H9 (cell line): Measurements from ENCODE around the gene THSD7B. TPM values are rescaled to one million over a fixed set of nuclear protein-coding genes. Genes with fewer than 3 reads are reported as not detected.

Source experiments
- DNase-seq: peaks from one replicate; pipeline ENCODE4 v3.0.0-alpha.2; 2017
- H2AFZ ChIP-seq: one replicate; pipeline ENCODE4 v1.6.1; 2013; ENCODE audit warnings: mild to moderate bottlenecking, low read length, control low read depth, moderate library complexity
- H2AK5ac ChIP-seq: 2 replicates; pipeline ENCODE4 v1.6.1; 2013; ENCODE audit warnings: low read length, control low read depth, mixed read lengths; ENCODE audit not compliant: insufficient read length
- H2BK120ac ChIP-seq: one replicate; pipeline ENCODE4 v1.6.1; 2013; ENCODE audit warnings: low read depth, mild to moderate bottlenecking, low read length, control low read depth, inconsistent platforms; ENCODE audit not compliant: poor library complexity, severe bottlenecking
- H2BK12ac ChIP-seq: 2 replicates; pipeline ENCODE4 v1.6.1; 2013; ENCODE audit warnings: low read length, control low read depth, mixed read lengths, low read depth; ENCODE audit not compliant: insufficient read length
- H2BK15ac ChIP-seq: 2 replicates; pipeline ENCODE4 v1.6.1; 2013; ENCODE audit warnings: low read depth, low read length, control low read depth
- H2BK20ac ChIP-seq: one replicate; pipeline ENCODE4 v1.6.1; 2013; ENCODE audit warnings: low read depth, mild to moderate bottlenecking, low read length, control low read depth, inconsistent platforms; ENCODE audit not compliant: poor library complexity, severe bottlenecking
- H2BK5ac ChIP-seq: 2 replicates; pipeline ENCODE4 v1.6.1; 2013; ENCODE audit warnings: low read length, control low read depth, mixed read lengths; ENCODE audit not compliant: insufficient read length
- H3K14ac ChIP-seq: 2 replicates; pipeline ENCODE4 v1.6.1; 2013; ENCODE audit warnings: low read length, control low read depth; ENCODE audit not compliant: insufficient read depth
- H3K18ac ChIP-seq: 2 replicates; pipeline ENCODE4 v1.6.1; 2013; ENCODE audit warnings: low read depth, mild to moderate bottlenecking, mixed read lengths, low read length, control low read depth; ENCODE audit not compliant: insufficient read length
- H3K23ac ChIP-seq: 2 replicates; pipeline ENCODE4 v1.6.1; 2013; ENCODE audit warnings: low read length, control low read depth, mixed read lengths, low read depth; ENCODE audit not compliant: insufficient read length
- H3K23me2 ChIP-seq: 2 replicates; pipeline ENCODE4 v1.6.1; 2013; ENCODE audit warnings: low read depth, mild to moderate bottlenecking, mixed read lengths, low read length, control low read depth; ENCODE audit not compliant: insufficient read length, poor library complexity, severe bottlenecking
- H3K27ac ChIP-seq: 2 replicates; pipeline ENCODE4 v1.5.1; 2013; ENCODE audit warnings: low read length, control low read depth, mixed read lengths, low read depth; ENCODE audit not compliant: insufficient read length
- H3K27me3 ChIP-seq: 2 replicates; pipeline ENCODE4 v1.6.1; 2013; ENCODE audit warnings: low read length, control low read depth, inconsistent platforms; ENCODE audit not compliant: insufficient read depth
- H3K4ac ChIP-seq: 2 replicates; pipeline ENCODE4 v1.6.1; 2013; ENCODE audit warnings: low read depth, mild to moderate bottlenecking, control low read depth, inconsistent platforms, low read length, moderate library complexity
- H3K4me1 ChIP-seq: 2 replicates; pipeline ENCODE4 v1.6.1; 2013; ENCODE audit warnings: low read length, control low read depth, inconsistent platforms; ENCODE audit not compliant: insufficient read depth
- H3K4me2 ChIP-seq: 2 replicates; pipeline ENCODE4 v1.6.1; 2013; ENCODE audit warnings: low read length, control low read depth, mixed read lengths; ENCODE audit not compliant: insufficient read length, insufficient read depth
- H3K56ac ChIP-seq: 2 replicates; pipeline ENCODE4 v1.6.1; 2013; ENCODE audit warnings: low read depth, mild to moderate bottlenecking, mixed read lengths, low read length, control low read depth; ENCODE audit not compliant: insufficient read length
- H3K79me1 ChIP-seq: 2 replicates; pipeline ENCODE4 v1.6.1; 2013; ENCODE audit warnings: low read depth, mild to moderate bottlenecking, moderate library complexity, low read length, control low read depth, inconsistent platforms; ENCODE audit not compliant: insufficient read depth, poor library complexity, severe bottlenecking
- H3K79me2 ChIP-seq: 2 replicates; pipeline ENCODE4 v1.6.1; 2013; ENCODE audit warnings: low read length, control low read depth, inconsistent platforms; ENCODE audit not compliant: insufficient read depth
- H3K9ac ChIP-seq: 2 replicates; pipeline ENCODE4 v1.6.1; 2013; ENCODE audit warnings: low read length, control low read depth, mixed read lengths; ENCODE audit not compliant: insufficient read length; ENCODE audit errors: extremely low read depth
- H3K9me3 ChIP-seq: one replicate; pipeline ENCODE4 v1.6.1; 2013; ENCODE audit warnings: low read depth, low read length, inconsistent platforms; ENCODE audit not compliant: control insufficient read depth
- H3T11ph ChIP-seq: one replicate; pipeline ENCODE4 v1.6.1; 2013; ENCODE audit warnings: mild to moderate bottlenecking, low read length, control low read depth, inconsistent platforms
- H4K20me1 ChIP-seq: one replicate; pipeline ENCODE4 v1.6.1; 2013; ENCODE audit not compliant: control insufficient read depth, insufficient read length, insufficient read depth
- H4K5ac ChIP-seq: 2 replicates; pipeline ENCODE4 v1.6.1; 2013; ENCODE audit warnings: low read depth, mild to moderate bottlenecking, mixed read lengths, low read length, control low read depth; ENCODE audit not compliant: insufficient read length
- H4K8ac ChIP-seq: replicated peaks from 2 replicates; pipeline ENCODE4 v1.6.1; 2013; ENCODE audit warnings: low read length, control low read depth, mixed read lengths, low read depth; ENCODE audit not compliant: insufficient read length
- H4K91ac ChIP-seq: 2 replicates; pipeline ENCODE4 v1.6.1; 2013; ENCODE audit warnings: low read depth, mild to moderate bottlenecking, moderate library complexity, mixed read lengths, low read length, control low read depth; ENCODE audit not compliant: insufficient read length
- H3K27ac Mint-ChIP-seq, 3 experiments: 2 replicates in 2 of 3; 3 replicates in 1 of 3; pipeline ENCODE4 v1.8.0; 2020 to 2021; ENCODE audit warnings: mixed read lengths in 3 of 3, mild to moderate bottlenecking in 1 of 3, moderate library complexity in 1 of 3
- H3K27me3 Mint-ChIP-seq: 2 replicates; pipeline ENCODE4 v1.8.0; 2021; ENCODE audit warnings: low read depth, mild to moderate bottlenecking, moderate library complexity, mixed read lengths
- H3K36me3 Mint-ChIP-seq, 3 experiments: 2 replicates in 2 of 3; 3 replicates in 1 of 3; pipeline ENCODE4 v1.8.0; 2020 to 2021; ENCODE audit warnings: low read depth in 3 of 3, mixed read lengths in 3 of 3; ENCODE audit not compliant: insufficient read depth in 1 of 3
- H3K4me1 Mint-ChIP-seq, 2 experiments: 2 replicates each; pipeline ENCODE4 v1.8.0; 2020; ENCODE audit warnings: mixed read lengths in 2 of 2
- H3K4me3 Mint-ChIP-seq, 2 experiments: 2 replicates in 1 of 2; 3 replicates in 1 of 2; pipeline ENCODE4 v1.8.0; 2020 to 2021; ENCODE audit warnings: mild to moderate bottlenecking in 2 of 2, mixed read lengths in 2 of 2, moderate library complexity in 1 of 2
- H3K9me3 Mint-ChIP-seq, 2 experiments: 2 replicates in 1 of 2; 3 replicates in 1 of 2; pipeline ENCODE4 v1.8.0; 2020; ENCODE audit warnings: mild to moderate bottlenecking in 2 of 2, mixed read lengths in 2 of 2, moderate library complexity in 1 of 2
- WGBS: extraction: QIAGEN DNeasy Blood & Tissue Kit; methylation state at CpG from one replicate; pipeline ENCODE4 v1.1.7; 2013; ENCODE audit warnings: missing lambda C conversion rate, low lambda C conversion rate, mixed read lengths; ENCODE audit not compliant: insufficient read length; ENCODE audit errors: extremely low coverage; 5-methylcytosine and 5-hydroxymethylcytosine counted together
- total RNA-seq: library from RNA; stranded (reverse); gene quantifications from 2 replicates; pipeline ENCODE4 v1.2.1, GENCODE V29; 2021
- TF ChIP-seq, protein P1 (sequence below): fragments of 200-600 bp; sonication (generic); conservative IDR thresholded peaks from 3 replicates; pipeline ENCODE4 v1.8.0; 2021; ENCODE audit warnings: antibody characterized with exemption, mild to moderate bottlenecking

Gene THSD7B
- total RNA-seq, 1 experiment from 2014 or later, result 0.85 TPM

DNA sequence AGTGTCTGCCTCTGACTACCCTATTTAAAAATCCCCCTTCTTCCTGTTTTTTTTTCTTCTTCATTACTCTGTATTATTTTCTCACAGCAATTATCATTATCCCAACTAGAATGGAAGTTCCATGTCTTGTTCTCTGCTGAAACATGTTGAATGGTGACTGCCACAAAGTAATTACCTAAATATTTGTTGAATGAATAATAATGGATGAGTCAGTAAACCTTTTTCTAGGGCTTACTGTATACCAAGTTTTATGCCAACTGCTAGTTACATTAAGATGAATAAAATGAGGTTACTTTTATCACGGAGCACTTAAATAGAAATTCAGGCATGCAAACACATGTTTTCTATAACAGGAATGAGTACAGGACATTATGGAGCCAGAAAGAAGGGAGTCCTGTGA, 490.6 kb downstream of the THSD7B start:
- H3K4me1 Mint-ChIP-seq, result peaks cover 6 to 12% of the 10 kb centered on the region in 2 experiments
- no peaks in the 10 kb centered on the region for H3K23me2 ChIP-seq
- no peak overlapping the region for H3K14ac ChIP-seq
- H3K27me3 Mint-ChIP-seq, result no peaks in the 10 kb centered on the region
- no peak overlapping the region for H2AK5ac ChIP-seq
- WGBS, result no CpG with 5 or more reads among the region's 1 CpG
- no peak for DNase-seq
- H2BK5ac ChIP-seq, result no peak overlapping the region
- no peaks in the 10 kb centered on the region; the same call in 1 of the 2 replicates for H3K4me1 ChIP-seq
- H3K27me3 ChIP-seq, result no peaks in the 10 kb centered on the region
- no peak overlapping the region for H3K9ac ChIP-seq
- no peak overlapping the region for H3K4me2 ChIP-seq
- no peak overlapping the region for H3K27ac ChIP-seq
- H3K36me3 Mint-ChIP-seq, result no peaks in the 10 kb centered on the region; a peak in 1 of 7 replicates
- no peaks in the 10 kb centered on the region for H3K79me1 ChIP-seq
- H4K20me1 ChIP-seq, result no peaks in the 10 kb centered on the region
- H3K23ac ChIP-seq, result no peak overlapping the region
- H2BK12ac ChIP-seq, result no peak overlapping the region
- no peaks in the 10 kb centered on the region; a peak in 2 of 5 replicates for H3K9me3 Mint-ChIP-seq
- no peak overlapping the region for H2BK20ac ChIP-seq
- H3T11ph ChIP-seq, result no peak overlapping the region
- no peak overlapping the region for H4K5ac ChIP-seq
- H2BK15ac ChIP-seq, result no peak overlapping the region
- H2AFZ ChIP-seq, result no peak overlapping the region
- no peak overlapping the region for H4K8ac ChIP-seq
- no peak overlapping the region for H3K4ac ChIP-seq
- no peaks in the 10 kb centered on the region for H3K9me3 ChIP-seq
- TF ChIP-seq, protein P1, sequence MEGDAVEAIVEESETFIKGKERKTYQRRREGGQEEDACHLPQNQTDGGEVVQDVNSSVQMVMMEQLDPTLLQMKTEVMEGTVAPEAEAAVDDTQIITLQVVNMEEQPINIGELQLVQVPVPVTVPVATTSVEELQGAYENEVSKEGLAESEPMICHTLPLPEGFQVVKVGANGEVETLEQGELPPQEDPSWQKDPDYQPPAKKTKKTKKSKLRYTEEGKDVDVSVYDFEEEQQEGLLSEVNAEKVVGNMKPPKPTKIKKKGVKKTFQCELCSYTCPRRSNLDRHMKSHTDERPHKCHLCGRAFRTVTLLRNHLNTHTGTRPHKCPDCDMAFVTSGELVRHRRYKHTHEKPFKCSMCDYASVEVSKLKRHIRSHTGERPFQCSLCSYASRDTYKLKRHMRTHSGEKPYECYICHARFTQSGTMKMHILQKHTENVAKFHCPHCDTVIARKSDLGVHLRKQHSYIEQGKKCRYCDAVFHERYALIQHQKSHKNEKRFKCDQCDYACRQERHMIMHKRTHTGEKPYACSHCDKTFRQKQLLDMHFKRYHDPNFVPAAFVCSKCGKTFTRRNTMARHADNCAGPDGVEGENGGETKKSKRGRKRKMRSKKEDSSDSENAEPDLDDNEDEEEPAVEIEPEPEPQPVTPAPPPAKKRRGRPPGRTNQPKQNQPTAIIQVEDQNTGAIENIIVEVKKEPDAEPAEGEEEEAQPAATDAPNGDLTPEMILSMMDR, result no peak
- no peak overlapping the region for H4K91ac ChIP-seq
- H3K4me3 Mint-ChIP-seq, result no peak overlapping the region
- no peak overlapping the region for H2BK120ac ChIP-seq
- H3K27ac Mint-ChIP-seq, result no peak overlapping the region
- H3K56ac ChIP-seq, result no peak overlapping the region
- no peaks in the 10 kb centered on the region for H3K79me2 ChIP-seq
- H3K18ac ChIP-seq, result no peak overlapping the region
